GM21717 (cell line): ENCODE results near the gene ONECUT3.

Experiments used
- ATAC-seq: cut with Tn5 transposase; IDR thresholded peaks from one replicate; pipeline ENCODE4 v1.9.1; 2021; ENCODE audit warnings: mild to moderate bottlenecking, moderate library complexity; ENCODE audit not compliant: unreplicated experiment

ONECUT3 gene

DNA sequence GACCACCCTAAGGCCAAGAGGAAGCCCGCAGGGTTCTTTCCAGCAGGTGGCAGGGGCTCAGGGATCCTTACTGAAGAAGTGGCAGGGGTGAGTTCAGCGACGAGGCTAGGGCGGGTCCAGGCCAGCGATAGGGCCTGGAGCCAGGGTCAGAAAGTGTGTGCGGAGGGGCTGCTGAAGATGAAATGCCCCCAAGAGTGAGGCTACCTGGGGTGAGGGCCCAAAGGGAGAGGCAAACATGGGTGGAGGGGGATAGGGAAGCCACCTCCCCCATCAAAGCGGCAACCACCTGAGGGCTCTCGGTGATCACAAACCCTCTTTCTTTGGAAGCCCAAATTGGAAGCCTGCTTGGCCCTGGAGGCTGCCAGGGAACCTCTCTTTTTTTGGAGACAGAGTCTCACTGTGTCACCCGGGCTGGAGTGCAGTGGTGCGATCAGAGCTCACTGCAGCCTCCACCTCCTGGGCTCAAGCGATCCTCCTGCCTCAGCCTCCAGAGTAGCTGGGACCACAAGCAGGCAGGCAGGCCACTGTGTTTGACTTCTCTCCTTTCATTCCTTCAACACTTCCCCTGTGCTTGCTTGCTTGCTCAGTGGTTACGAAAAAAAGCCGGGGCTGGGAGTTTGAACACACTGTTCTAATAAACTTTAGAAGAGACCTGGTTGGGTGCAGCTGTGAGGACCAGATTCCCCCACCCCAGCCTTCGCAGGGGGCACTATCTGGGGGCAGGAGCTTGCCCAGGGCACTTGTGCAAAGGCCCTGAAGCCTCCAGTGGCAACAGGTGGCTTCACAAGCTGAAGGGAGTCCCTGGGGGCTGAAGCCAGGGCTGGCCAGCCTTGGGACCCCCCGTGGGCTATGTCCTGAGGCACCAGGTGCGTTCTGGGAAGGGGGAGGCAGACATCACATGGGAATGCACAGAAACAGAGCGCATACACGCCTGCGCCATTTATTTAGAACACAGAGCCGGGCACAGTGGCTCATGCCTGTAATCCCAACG, 60.2 kb downstream of the ONECUT3 start:
- ATAC-seq = no peak

- no peak for ATAC-seq
These were observed 61.1 kb downstream of the ONECUT3 start for GRCh38 chr19:1814391-1814790.

- no peak for ATAC-seq
These were observed 61.7 kb downstream of the ONECUT3 start for GRCh38 chr19:1814833-1815604.

- no peak for ATAC-seq
These were observed 62.6 kb downstream of the ONECUT3 start for GRCh38 chr19:1815605-1816529.

DNA sequence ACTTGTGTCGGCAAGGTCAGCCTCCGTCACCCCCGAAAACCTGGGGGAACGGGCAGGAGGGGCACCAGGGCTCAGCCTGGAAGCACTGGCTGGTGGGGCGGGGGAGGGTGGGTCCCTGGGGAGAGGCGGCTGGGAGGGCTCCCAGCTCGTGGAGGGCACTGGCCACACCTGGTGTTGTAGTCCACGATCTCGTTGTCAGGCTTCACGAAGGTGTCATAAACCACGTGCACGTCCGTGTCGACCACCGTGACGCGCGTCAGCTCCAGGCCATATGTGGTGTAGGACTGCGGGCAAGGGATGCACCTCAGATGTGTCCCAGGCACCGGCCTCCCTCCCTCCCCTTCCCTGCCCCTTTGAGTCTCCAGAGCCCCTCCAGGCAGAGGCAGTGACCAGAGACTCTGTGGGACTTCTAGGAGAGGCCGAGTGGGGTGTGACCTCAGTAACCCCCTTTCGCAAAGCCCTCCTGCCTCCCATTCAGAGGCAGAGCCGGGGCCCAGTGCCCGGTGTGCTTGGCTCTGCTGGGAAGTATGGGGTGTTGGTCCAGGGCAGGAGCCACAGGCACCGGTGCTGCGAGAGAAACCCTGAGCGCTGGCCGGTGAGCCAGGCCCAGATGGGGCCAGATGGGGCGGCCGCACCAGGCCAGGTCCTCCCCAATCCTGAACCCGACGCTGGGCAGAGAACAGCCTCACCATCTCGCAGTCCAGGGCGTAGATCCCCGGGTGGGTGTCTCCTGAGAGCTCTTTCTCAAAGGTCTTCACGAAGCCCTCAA, 63.4 kb downstream of the ONECUT3 start:
- no peak for ATAC-seq

- no peak for ATAC-seq
These were observed 64.4 kb downstream of the ONECUT3 start for GRCh38 chr19:1817553-1818179.

GRCh38 chr19:1818549-1819195, 65.4 kb downstream of the ONECUT3 start:
- ATAC-seq = no peak

DNA sequence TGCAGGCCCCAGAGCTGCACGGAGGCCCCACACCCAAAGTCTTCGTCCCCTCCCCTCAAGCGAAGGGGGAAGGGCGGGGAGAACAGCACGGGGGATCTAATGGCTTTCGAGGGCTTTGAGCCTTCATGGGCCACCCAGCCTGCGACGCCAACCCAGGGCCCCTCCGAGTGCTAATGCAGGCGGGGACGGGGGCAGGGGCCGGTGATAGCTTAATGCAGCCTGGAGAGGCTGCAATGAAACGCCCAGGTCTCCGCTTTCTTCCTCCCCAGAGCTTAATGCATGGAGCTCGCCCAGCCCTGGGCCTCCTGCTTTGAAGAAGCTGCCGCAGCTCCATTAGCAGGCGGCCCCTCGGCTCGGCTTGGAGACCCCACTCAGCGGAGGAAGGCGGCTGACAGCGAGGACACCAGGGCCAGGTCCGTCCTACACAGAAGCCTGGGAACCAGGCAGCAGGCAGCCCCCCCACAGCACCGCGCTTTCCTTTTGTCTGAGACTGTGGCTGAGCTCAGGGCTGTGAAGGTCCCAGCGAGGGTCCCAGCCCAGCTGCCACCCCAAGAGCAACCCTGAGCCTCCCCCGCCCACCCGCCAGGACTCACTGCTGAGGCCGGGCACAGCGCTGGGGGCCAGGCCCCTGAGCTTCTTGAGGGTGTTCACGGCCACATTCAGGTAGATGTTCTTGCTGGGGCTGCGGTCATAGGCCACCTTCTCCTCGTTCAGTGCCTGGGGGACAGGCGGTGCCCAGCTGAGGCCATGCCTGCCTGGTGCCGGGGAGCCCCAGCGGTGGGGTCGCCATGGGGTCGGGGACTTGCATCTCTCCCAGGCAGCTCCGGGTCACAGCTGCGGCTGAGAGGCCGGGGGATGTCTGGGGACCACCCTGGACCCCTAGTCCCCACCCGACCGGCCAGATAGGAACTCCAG, 66.3 kb downstream of the ONECUT3 start:
- ATAC-seq = no peak

DNA sequence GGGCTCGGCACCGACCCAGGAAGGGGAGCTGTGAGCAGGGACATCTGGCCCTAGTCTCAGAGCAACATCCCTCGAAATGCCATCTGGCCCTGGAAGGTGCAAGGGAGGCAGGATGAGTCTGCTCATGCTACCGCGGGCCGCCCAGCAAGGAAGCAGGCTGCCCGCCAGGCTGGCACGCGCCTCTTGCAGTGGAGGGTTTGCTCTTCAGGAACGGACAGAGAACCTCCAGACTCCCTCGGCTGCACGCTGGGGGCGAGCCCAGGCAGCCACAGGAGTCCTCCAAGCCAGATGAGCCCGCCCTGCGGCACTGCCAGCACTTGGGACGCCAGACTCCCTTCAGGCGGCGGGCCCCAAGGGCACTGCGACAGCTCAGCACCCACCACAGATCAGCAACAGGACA, 68.9 kb downstream of the ONECUT3 start:
- no peak for ATAC-seq

DNA sequence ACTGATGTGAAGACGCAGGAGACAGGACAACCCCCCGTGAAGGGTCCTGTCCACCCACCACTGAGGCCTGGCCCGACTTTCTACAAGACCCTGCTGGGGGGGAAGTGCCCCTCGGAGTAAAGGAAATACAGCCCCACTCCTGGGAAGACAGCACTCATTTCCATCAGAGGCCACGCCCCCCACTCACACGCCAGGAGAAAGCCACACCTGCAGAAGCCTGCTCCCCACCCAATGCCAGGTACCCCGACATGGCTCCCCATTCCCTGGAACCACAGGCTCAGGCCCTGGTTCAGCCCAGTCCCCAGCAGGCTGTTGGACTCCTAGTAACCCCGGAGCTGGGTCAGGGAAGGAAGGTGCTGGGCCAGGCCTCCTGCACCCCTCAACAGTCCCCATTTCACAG, 69.7 kb downstream of the ONECUT3 start:
- ATAC-seq = no peak

DNA sequence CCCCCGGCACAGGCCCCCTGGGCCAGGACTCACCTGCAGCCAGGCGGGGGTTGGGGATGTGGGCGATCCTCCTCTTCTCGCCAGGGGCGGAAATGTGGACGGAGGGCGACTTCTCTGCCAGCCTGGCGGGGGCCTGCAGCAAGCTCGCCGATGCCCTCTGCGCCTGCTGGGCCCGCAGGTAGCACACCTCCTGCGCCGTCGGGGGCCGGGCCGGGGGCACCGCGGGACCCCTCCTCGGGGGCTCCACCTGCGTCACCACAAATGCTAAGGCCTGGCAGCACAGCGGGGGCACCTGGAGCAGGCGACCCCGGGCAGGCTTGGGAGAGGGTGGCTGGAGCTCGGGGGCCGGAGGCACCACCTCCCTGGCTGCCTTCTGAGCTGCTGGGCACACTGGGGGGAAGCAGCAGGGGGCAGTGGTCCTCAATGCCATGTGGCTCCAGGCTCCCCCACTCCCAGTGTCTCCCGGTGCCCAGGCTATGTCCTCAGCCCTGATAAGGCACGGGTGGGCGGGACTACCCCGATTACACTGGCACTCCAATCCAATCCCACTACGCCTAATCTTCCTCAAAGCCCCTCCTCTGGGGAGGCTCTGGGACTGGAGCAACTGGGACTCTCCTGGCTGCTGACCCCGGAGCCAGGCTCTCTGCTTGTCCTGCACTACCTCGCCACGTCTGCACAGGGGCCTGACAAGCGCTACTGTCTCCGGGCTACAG, 70.4 kb downstream of the ONECUT3 start:
- no peak for ATAC-seq

GRCh38 chr19:1824252-1824622, 70.9 kb downstream of the ONECUT3 start:
- ATAC-seq = no peak

GRCh38 chr19:1825909-1826556, 72.7 kb downstream of the ONECUT3 start:
- ATAC-seq = no peak

DNA sequence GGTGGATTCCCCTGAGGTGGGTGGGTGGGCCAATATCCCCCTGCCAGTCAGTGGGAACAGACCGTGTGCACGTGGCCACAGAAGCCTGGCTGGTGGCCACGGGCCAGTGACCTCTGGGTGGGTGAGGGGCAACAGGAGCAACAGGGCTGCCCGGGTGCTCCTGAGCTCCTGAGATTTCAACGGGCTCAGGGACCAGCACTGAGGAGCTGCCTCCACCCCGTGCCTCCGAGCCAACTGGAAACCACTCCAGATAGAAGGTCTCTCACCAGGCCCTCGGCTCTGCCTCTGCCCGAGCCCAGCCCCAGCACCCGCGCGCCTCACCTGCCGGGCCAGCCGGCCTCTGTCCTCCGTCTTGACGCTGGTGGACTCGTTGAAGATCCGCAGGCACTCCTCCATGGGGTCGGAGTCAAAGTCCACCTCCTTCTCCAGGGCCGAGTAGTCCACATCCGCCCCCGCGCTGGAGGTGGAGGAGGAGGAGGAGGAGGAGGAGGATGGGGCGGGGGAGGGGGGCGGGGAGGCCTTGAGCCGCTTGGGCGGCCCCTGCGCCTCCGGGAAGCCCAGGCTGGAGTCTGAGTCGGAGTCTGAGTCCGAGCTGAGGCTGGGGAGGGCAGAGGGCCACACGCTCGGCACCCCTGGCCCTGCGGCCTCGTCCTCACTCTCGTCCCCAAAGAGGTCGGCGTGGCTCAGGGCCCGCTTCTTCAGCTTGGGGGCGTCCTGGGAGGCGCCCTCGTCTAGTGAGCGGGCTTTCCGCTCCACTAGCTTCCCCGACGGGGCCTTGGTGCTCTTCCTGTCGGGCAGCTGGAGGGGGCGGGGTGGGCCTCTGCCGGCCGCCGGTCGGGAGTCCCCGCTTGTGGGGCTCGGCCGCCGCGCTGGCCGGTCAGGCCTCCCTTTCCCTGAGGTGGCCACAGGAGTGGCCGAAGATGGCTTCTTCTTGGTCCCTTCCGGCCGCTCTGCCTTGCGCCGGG, 73.5 kb downstream of the ONECUT3 start:
- no peak for ATAC-seq

- no peak for ATAC-seq
These were observed 74.4 kb downstream of the ONECUT3 start for GRCh38 chr19:1827566-1828278.
